Liver (tissue), 9 donors: ENCODE results near the gene TSSC4. TPM values are rescaled to one million over a fixed set of nuclear protein-coding genes. Genes with fewer than 3 reads are reported as not detected.

Source experiments
- DNase-seq: peaks from one replicate; pipeline ENCODE4 v3.0.0-alpha.2; 2017; ENCODE audit warnings: low spot score
- H3K27ac ChIP-seq, 2 donors: one replicate each; pipeline ENCODE4 v1.7.0; 2013; ENCODE audit warnings: inconsistent platforms in 2 of 2, low read length in 2 of 2, control low read depth in 1 of 2, low read depth in 1 of 2, mild to moderate bottlenecking in 1 of 2
- H3K27me3 ChIP-seq, 4 donors: one replicate each; pipeline versions ENCODE4 v1.6.1 to v1.7.0; 2013; ENCODE audit warnings: low read length in 3 of 4, inconsistent platforms in 1 of 4, mild to moderate bottlenecking in 1 of 4, moderate library complexity in 1 of 4; ENCODE audit not compliant: control insufficient read depth in 4 of 4, insufficient read depth in 4 of 4
- H3K36me3 ChIP-seq, 4 donors: one replicate each; pipeline versions ENCODE4 v1.6.1 to v1.7.0; 2013; ENCODE audit warnings: low read length in 3 of 4, mild to moderate bottlenecking in 3 of 4, low read depth in 1 of 4, moderate library complexity in 1 of 4; ENCODE audit not compliant: control insufficient read depth in 4 of 4, insufficient read depth in 3 of 4
- H3K4me1 ChIP-seq, 4 donors: one replicate each; pipeline versions ENCODE4 v1.6.1 to v1.7.0; 2013; ENCODE audit warnings: low read length in 3 of 4, mild to moderate bottlenecking in 3 of 4, moderate library complexity in 1 of 4; ENCODE audit not compliant: control insufficient read depth in 4 of 4, insufficient read depth in 4 of 4
- H3K4me3 ChIP-seq, 3 donors: one replicate each; pipeline versions ENCODE4 v1.6.1 to v1.7.0; 2013; ENCODE audit warnings: low read length in 3 of 3, control low read depth in 1 of 3, low read depth in 1 of 3, mild to moderate bottlenecking in 1 of 3
- H3K9ac ChIP-seq, 2 donors: one replicate each; pipeline ENCODE4 v1.7.0; 2013; ENCODE audit warnings: low read length in 2 of 2, mild to moderate bottlenecking in 2 of 2, moderate library complexity in 2 of 2, control low read depth in 1 of 2, low read depth in 1 of 2
- H3K9me3 ChIP-seq, 4 donors: one replicate each; pipeline versions ENCODE4 v1.6.1 to v1.7.0; 2013; ENCODE audit warnings: low read length in 3 of 4; ENCODE audit not compliant: control insufficient read depth in 4 of 4
- EGR1 ChIP-seq, 2 donors: IDR thresholded peaks; 2 replicates each; pipeline ENCODE4 v1.6.1; 2016 to 2018; ENCODE audit warnings: antibody characterized with exemption in 2 of 2, low read depth in 2 of 2
- FOXA1 ChIP-seq: IDR thresholded peaks from 2 replicates; pipeline ENCODE4 v1.6.1; 2016; ENCODE audit warnings: antibody characterized with exemption
- FOXA2 ChIP-seq: IDR thresholded peaks from 2 replicates; pipeline ENCODE4 v1.6.1; 2016; ENCODE audit warnings: antibody characterized with exemption
- GABPA ChIP-seq, 2 donors: IDR thresholded peaks in 1 of 2; conservative IDR thresholded peaks in 1 of 2; 2 replicates each; pipeline ENCODE4 v1.6.1; 2016; ENCODE audit warnings: antibody characterized with exemption in 2 of 2, mild to moderate bottlenecking in 1 of 2, moderate library complexity in 1 of 2
- HNF4A ChIP-seq, 2 donors: conservative IDR thresholded peaks; 2 replicates each; pipeline ENCODE4 v1.6.1; 2016; ENCODE audit warnings: antibody characterized with exemption in 2 of 2, mild to moderate bottlenecking in 2 of 2
- HNF4G ChIP-seq: IDR thresholded peaks from 2 replicates; pipeline ENCODE4 v1.6.1; 2016; ENCODE audit warnings: antibody characterized with exemption
- JUND ChIP-seq, 2 donors: IDR thresholded peaks; 2 replicates each; pipeline ENCODE4 v1.6.1; 2016; ENCODE audit warnings: antibody characterized with exemption in 2 of 2
- NR2F2 ChIP-seq: IDR thresholded peaks from 2 replicates; pipeline ENCODE4 v1.6.1; 2016; ENCODE audit warnings: antibody characterized with exemption
- RAD21 ChIP-seq, 2 donors: IDR thresholded peaks; 2 replicates each; pipeline ENCODE4 v1.6.1; 2016; ENCODE audit warnings: antibody characterized with exemption in 2 of 2, mild to moderate bottlenecking in 2 of 2
- RXRA ChIP-seq, 2 donors: IDR thresholded peaks; 2 replicates each; pipeline ENCODE4 v1.6.1; 2017 to 2018; ENCODE audit warnings: antibody characterized with exemption in 2 of 2, mild to moderate bottlenecking in 1 of 2
- TAF1 ChIP-seq: conservative IDR thresholded peaks from 2 replicates; pipeline ENCODE4 v1.6.1; 2016; ENCODE audit warnings: antibody characterized with exemption, mild to moderate bottlenecking
- YY1 ChIP-seq: IDR thresholded peaks from 2 replicates; pipeline ENCODE4 v1.6.1; 2016; ENCODE audit warnings: antibody characterized with exemption, mild to moderate bottlenecking
- WGBS: extraction: QIAGEN DNeasy Blood & Tissue Kit; methylation state at CpG from one replicate; pipeline ENCODE4 v1.1.7; 2013; 5-methylcytosine and 5-hydroxymethylcytosine counted together
- polyA plus RNA-seq, 2 donors: library from polyadenylated mRNA; stranded (reverse) in 1 of 2; unstranded in 1 of 2; fragments of 200-250 nt in 1 of 2; fragments of >200 nt in 1 of 2; fragmentation: Nextera tagmentation in 1 of 2; extraction: Ambion mirVana in 1 of 2; gene quantifications; one replicate each; pipeline versions ENCODE4 v1.2.1 to v1.2.3, GENCODE V29; 2013 to 2015
- total RNA-seq, 2 donors: library from RNA; depleted of rRNA; stranded (reverse); fragments of >200 nt; gene quantifications; one replicate each; pipeline ENCODE4 v1.2.3, GENCODE V29; 2014
- TF ChIP-seq, protein P1 (sequence below): IDR thresholded peaks from 2 replicates; pipeline ENCODE4 v1.6.1; 2016; ENCODE audit warnings: antibody characterized with exemption, mild to moderate bottlenecking
- TF ChIP-seq, protein P2 (sequence below): fragments of 150-350 bp; IDR thresholded peaks from 2 replicates; pipeline ENCODE4 v1.5.1; 2017; ENCODE audit warnings: improper control_type of control experiment, low read depth, low read length; ENCODE audit not compliant: missing input control
- TF ChIP-seq, protein P3 (sequence below): IDR thresholded peaks from 2 replicates; pipeline ENCODE4 v1.6.1; 2016; ENCODE audit warnings: antibody characterized with exemption
- TF ChIP-seq, protein P4 (sequence below): IDR thresholded peaks from 2 replicates; pipeline ENCODE4 v1.6.1; 2016; ENCODE audit warnings: antibody characterized with exemption
- donor health status: healthy.
- donor health status: healthy.
- donor health status: healthy.
- donor health status: healthy.
- donor health status: healthy.

TSSC4 gene
- total and polyA plus RNA-seq, 4 donors = 15.8 to 19.1 (median 17.6) TPM

DNA sequence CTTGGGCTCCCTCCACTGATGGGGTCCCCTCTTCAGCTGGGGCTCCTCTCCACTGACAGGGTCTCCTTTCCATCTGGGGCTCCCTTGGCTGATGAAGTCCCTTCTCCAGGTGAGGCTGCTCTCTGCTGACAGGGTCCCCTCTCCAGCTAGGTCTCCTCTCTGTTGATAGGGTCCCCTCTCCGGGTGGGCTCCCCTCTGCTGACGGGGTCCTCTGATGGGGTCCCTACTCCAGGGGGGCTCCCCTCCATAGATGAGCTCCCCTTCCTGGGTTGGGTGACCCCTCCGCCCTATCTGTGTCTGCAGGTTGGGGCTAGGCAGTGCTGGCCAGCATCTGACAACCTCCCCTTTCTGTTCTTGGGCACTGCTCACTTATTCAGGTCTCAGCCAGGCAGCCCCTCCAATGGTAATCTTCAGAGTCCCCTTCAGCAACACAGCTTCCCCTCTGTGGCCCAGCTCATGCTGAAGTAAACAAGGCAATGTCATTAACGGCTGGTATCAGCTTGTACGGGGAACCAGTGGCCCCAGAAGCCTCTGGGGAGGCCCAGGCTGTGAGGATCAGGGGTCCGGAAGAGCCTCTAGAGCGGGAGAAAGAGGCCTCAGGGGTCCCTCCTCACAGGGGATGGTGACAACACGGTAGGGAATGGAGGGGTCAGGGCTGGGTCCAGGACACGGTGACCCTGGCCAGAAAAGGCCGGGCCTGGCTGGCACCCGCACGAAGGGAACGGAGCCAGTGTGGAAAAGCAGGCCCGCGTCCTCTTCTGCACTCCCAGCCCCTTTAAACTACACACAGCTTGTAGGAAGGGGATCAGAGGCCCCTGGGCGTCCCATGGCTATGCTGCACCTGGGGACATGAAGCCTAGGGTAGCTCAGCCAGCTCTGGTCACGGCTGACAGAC, 33.0 kb upstream of the TSSC4 start:
- DNase-seq = no peak
- TF ChIP-seq HNF4A (conservative IDR thresholded peaks at IDR 0.05) (peak in 1 of 2 donors; percentile 36), FOXA1 (no peak), YY1 (no peak), FOXA2 (peak; percentile 12), RXRA (IDR thresholded peaks at IDR 0.05) (peak; percentile 13 to 30), EGR1 (IDR thresholded peaks at IDR 0.05; ENCODE audit: low read depth in 2 of 2) (no peak), GABPA (IDR thresholded peaks at IDR 0.05 in 1 of 2, conservative IDR thresholded peaks at IDR 0.05 in 1 of 2) (no peak), RAD21 (IDR thresholded peaks at IDR 0.05) (no peak), NR2F2 (no peak)
- TF ChIP-seq, protein P1, sequence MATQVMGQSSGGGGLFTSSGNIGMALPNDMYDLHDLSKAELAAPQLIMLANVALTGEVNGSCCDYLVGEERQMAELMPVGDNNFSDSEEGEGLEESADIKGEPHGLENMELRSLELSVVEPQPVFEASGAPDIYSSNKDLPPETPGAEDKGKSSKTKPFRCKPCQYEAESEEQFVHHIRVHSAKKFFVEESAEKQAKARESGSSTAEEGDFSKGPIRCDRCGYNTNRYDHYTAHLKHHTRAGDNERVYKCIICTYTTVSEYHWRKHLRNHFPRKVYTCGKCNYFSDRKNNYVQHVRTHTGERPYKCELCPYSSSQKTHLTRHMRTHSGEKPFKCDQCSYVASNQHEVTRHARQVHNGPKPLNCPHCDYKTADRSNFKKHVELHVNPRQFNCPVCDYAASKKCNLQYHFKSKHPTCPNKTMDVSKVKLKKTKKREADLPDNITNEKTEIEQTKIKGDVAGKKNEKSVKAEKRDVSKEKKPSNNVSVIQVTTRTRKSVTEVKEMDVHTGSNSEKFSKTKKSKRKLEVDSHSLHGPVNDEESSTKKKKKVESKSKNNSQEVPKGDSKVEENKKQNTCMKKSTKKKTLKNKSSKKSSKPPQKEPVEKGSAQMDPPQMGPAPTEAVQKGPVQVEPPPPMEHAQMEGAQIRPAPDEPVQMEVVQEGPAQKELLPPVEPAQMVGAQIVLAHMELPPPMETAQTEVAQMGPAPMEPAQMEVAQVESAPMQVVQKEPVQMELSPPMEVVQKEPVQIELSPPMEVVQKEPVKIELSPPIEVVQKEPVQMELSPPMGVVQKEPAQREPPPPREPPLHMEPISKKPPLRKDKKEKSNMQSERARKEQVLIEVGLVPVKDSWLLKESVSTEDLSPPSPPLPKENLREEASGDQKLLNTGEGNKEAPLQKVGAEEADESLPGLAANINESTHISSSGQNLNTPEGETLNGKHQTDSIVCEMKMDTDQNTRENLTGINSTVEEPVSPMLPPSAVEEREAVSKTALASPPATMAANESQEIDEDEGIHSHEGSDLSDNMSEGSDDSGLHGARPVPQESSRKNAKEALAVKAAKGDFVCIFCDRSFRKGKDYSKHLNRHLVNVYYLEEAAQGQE = peak; percentile 11
- H3K27me3 ChIP-seq = no peaks in the 10 kb centered on the region
- H3K4me1 ChIP-seq = peaks cover 11 to 38% (median 26%) of the 10 kb centered on the region in 4 donors
- H3K4me3 ChIP-seq = no peak overlapping the region
- H3K9ac ChIP-seq = no peak overlapping the region
- no peaks in the 10 kb centered on the region for H3K36me3 ChIP-seq
- 50% methylated on average over 17 of the region's 17 CpGs for WGBS
- no peak overlapping the region for H3K27ac ChIP-seq
- H3K9me3 ChIP-seq = no peaks in the 10 kb centered on the region

DNA sequence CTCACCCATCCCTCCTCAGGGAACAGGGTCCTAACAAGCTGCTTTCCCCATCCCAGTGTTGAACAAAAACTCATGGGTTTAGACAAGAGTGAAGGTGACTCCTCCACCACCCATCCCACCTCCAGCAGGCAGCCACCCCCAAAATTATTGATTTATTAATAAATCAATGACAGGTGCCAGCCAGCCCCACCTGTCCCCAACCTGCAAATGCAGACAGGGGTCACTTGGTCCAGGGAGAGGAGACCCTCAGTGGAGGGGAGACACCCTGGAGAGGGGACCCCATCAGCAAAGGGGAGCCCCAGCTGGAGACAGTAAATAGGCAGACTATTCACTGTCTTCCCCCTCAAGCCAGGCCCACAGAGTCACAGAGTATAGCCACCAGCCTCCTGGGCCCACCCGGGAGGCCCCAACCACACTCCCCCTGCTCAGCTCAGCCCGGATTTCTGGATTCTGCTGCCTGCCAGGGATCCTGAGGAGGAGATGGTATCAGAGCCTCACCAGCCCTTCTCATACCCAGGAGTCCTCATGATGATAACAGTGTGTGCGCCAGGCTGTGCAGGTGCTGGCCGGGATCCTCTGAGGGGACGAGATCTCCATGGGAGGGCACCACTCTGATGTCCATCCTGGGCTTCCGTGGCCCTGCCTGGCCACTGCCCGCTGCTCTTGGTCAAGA, 32.2 kb upstream of the TSSC4 start:
- H3K27ac ChIP-seq = peak overlapping the region; percentile 16 to 91
- H3K4me3 ChIP-seq = no peak overlapping the region

More for the DNA sequence above, 32.2 kb upstream of the TSSC4 start:
- no peaks in the 10 kb centered on the region for H3K36me3 ChIP-seq
- no peaks in the 10 kb centered on the region for H3K9me3 ChIP-seq
- no peak overlapping the region for H3K9ac ChIP-seq
- H3K4me1 ChIP-seq = peaks cover 11 to 38% (median 26%) of the 10 kb centered on the region in 4 donors
- TF ChIP-seq, protein P2, sequence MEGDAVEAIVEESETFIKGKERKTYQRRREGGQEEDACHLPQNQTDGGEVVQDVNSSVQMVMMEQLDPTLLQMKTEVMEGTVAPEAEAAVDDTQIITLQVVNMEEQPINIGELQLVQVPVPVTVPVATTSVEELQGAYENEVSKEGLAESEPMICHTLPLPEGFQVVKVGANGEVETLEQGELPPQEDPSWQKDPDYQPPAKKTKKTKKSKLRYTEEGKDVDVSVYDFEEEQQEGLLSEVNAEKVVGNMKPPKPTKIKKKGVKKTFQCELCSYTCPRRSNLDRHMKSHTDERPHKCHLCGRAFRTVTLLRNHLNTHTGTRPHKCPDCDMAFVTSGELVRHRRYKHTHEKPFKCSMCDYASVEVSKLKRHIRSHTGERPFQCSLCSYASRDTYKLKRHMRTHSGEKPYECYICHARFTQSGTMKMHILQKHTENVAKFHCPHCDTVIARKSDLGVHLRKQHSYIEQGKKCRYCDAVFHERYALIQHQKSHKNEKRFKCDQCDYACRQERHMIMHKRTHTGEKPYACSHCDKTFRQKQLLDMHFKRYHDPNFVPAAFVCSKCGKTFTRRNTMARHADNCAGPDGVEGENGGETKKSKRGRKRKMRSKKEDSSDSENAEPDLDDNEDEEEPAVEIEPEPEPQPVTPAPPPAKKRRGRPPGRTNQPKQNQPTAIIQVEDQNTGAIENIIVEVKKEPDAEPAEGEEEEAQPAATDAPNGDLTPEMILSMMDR = no peak
- TF ChIP-seq EGR1 (IDR thresholded peaks at IDR 0.05; ENCODE audit: low read depth in 2 of 2) = no peak
- TF ChIP-seq TAF1 = no peak
- TF ChIP-seq HNF4G = no peak
- no peak for TF ChIP-seq FOXA1
- no peak for TF ChIP-seq NR2F2
- no peak for TF ChIP-seq HNF4A (conservative IDR thresholded peaks at IDR 0.05)
- TF ChIP-seq, protein P3, sequence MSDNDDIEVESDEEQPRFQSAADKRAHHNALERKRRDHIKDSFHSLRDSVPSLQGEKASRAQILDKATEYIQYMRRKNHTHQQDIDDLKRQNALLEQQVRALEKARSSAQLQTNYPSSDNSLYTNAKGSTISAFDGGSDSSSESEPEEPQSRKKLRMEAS = no peak
- TF ChIP-seq RAD21 (IDR thresholded peaks at IDR 0.05) = no peak
- no peak for TF ChIP-seq RXRA (IDR thresholded peaks at IDR 0.05)
- no peak for TF ChIP-seq YY1
- no peak for TF ChIP-seq JUND (IDR thresholded peaks at IDR 0.05)
- TF ChIP-seq, protein P4, sequence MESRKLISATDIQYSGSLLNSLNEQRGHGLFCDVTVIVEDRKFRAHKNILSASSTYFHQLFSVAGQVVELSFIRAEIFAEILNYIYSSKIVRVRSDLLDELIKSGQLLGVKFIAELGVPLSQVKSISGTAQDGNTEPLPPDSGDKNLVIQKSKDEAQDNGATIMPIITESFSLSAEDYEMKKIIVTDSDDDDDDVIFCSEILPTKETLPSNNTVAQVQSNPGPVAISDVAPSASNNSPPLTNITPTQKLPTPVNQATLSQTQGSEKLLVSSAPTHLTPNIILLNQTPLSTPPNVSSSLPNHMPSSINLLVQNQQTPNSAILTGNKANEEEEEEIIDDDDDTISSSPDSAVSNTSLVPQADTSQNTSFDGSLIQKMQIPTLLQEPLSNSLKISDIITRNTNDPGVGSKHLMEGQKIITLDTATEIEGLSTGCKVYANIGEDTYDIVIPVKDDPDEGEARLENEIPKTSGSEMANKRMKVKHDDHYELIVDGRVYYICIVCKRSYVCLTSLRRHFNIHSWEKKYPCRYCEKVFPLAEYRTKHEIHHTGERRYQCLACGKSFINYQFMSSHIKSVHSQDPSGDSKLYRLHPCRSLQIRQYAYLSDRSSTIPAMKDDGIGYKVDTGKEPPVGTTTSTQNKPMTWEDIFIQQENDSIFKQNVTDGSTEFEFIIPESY = no peak
- 90% methylated on average over 7 of the region's 7 CpGs for WGBS
- no peaks in the 10 kb centered on the region for H3K27me3 ChIP-seq
- DNase-seq = no peak
